CD4-positive, alpha-beta T cell treated with Interleukin-15 for 4 hours (primary cell): Measurements from ENCODE around the gene KIF2A.

Source experiments
- DNase-seq: peaks from one replicate; pipeline ENCODE4 v3.0.0-alpha.2; 2020; ENCODE audit warnings: low spot score

The KIF2A gene

GRCh38 chr5:62305715-62306322, at the start of gene KIF2A:
KIF2A (plus strand) TSS chr5:62306206; CDS start chr5:62306473, 267 bp downstream.
- DNase-seq: peak; percentile 93

DNA sequence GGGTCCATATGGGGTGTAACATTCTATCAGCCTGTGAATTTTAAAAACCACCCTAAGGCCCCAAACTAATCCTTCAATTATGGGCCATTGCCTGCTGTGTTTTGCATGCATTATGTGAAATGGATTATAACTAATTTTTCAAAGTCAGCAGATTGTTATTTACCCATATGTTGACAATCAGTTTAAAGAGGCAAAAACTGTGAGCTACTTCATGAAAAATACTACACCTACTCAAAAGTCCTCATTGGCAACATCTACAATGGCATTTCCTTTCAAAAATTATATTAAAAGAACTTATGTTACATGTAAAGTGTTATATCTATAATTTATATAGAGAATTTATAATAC, 49.0 kb upstream of the KIF2A start:
- DNase-seq: no peak

- no peak for DNase-seq
Measured at GRCh38 chr5:62258654-62259053, 47.4 kb upstream of the KIF2A start.

GRCh38 chr5:62259699-62260250, 46.2 kb upstream of the KIF2A start:
- DNase-seq: no peak

DNA sequence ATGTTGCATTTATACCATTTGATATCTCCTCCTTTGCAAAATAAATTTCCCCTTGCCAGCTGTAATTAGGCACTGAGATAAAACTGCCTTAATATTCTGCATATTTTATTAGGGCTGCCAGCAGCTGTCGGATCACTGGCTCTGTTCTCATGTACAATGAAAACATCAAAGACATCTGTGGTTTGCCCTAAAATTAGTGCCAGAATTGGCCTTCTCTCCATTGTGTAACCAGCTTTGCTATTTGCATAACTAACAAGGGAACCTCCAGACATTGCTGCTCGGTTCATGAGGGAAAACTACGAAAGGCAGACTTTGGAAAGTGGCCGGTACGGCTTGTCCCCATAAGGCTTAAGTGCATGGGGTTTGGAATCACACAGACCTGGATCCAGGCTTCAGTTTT, 45.5 kb upstream of the KIF2A start:
- DNase-seq: no peak

- no peak for DNase-seq
Measured at GRCh38 chr5:62263401-62263800, 42.6 kb upstream of the KIF2A start.

DNA sequence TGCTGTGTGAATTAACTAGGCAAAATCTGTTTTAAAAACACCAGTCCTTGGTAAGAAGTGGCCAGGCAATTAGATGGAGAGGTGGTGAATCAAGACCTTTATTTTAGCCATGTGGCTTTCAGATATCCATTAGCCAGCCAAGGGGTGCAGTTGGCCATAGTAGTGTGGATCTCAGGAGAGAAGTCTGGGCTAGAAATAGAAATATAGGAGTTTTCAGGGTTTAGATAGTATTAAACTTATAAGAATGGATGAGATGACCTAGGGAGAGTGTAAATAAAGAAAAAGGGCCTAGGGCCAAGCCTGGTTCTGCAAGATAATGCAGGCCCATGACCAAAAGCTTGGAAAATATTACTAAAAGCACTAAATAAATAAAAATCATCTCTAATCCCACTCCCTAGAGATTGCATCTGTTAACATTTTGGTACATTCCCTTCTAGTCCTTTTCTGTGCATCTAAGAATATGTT, 40.3 kb upstream of the KIF2A start:
- no peak for DNase-seq

- DNase-seq: no peak
Measured at GRCh38 chr5:62266573-62266972, 39.4 kb upstream of the KIF2A start.

DNA sequence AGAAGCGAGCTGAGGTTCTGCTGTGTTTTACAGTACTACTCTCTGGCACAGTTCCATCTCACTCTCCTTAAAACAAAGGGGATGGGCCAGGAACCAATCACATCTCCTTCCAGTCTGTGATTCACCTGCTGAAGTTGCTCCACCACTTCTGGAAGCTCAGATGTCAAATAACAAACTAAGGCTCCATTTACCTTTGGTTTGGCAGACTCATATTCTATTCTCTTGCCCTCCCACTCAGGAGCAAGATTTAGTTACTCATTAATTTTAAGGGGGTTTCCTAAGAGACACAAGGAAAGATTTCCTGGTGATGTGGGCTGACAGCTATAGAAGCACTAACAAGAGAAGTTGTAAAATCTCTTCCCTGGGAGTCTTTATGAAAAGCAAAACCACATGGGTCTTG, 37.8 kb upstream of the KIF2A start:
- no peak for DNase-seq

GRCh38 chr5:62268792-62269191, 37.2 kb upstream of the KIF2A start:
- DNase-seq: no peak

GRCh38 chr5:62271370-62271769, 34.6 kb upstream of the KIF2A start:
- DNase-seq: no peak

- no peak for DNase-seq
Measured at GRCh38 chr5:62271870-62272269, 34.1 kb upstream of the KIF2A start.

DNA sequence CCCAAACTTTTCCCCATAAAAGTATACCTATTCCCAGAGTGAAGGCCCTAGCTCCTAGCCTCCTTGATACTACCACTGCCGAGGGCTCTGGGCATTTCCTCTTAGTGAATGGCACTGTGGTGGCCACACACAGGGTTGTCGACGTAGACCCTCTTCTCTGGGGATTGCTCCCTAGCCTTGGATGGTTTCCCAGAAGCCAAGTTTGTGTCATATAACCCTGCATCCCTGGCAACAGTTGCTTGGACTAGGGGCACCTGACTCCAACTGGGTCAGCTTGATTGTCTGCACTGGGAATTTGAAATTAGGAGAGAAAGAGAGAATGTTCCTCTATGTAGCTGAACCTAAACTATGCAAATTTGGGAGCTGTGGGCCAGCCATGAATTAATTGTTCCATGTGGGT, 32.3 kb upstream of the KIF2A start:
- DNase-seq: no peak

- DNase-seq: no peak
Measured at GRCh38 chr5:62275581-62275980, 30.4 kb upstream of the KIF2A start.

DNA sequence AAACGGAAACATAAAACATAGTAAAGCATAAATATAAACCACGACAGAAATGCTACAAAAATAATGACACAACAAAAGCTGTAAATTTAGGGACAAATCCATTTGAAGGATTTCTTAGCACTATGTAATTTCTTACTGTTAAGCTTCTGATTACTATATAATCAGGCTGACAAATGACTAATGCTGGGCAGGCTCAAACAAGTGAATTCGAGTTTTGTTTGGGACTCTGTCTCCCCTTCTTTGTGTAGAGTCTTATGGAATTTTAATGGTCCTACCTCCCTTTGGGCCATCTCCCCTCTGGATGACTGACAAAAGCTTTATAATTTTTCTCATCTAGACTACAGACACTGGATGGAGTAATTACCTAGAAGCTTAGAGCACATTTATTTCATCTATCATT, 24.6 kb upstream of the KIF2A start:
- DNase-seq: no peak

DNA sequence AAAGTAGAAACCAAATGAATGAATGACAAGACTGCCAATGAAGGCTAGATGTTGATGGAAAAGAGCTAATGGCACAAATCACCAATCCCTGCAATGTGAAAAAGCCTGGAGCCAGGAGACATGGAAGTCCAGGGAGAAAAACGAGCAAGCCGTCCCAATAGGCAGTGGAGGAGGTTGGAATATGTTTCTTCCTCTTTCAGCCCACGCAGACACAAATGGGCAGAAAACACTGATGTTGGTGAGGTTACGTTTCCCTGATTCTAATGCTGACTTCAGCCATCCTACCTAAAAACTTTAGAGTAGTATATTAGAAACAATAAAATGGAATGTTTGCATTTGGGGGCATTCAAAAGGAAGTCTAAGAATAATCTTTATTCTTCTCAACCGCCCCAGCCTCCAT, 23.9 kb upstream of the KIF2A start:
- DNase-seq: no peak

GRCh38 chr5:62283005-62283404, 23.0 kb upstream of the KIF2A start:
- DNase-seq: no peak

DNA sequence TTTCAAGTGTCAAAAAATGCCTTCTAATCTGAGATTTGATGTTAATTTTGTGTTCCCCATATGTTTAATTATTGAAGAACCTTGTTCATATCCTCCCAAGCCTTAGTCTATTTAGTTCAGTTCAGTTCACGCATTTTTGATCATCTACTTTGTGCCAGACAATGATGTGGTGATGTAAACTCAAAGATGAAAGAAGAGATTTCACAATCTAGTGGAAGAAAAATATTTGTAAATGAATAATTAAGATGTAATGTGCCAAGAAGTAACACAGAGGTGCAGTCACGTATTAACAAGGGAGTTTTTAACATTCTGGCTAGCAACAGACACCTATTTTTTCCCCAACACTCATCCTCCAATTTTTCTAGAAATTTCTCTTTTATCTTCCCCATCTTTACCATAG, 22.1 kb upstream of the KIF2A start:
- DNase-seq: no peak

GRCh38 chr5:62284946-62285891, 20.8 kb upstream of the KIF2A start:
- DNase-seq: peak; percentile 58

DNA sequence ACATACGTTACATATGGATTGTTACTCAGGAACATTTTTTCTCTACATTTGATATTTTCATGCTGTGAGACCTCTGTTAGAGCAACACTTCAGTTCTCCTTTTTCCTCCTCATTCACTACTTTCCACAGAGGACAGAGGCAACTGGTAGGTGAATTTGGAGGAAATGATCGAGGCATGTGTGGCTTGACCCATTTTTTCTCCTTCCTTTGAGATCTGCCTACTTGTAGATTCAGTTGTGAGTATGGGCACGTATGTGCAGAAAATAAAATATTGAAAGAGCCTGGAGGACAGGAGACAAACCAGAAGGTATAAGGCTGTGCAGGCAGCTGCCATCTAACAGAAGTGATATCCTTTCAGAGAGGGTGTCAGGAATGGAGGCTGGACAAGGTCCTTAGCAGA, 19.2 kb upstream of the KIF2A start:
- no peak for DNase-seq

DNA sequence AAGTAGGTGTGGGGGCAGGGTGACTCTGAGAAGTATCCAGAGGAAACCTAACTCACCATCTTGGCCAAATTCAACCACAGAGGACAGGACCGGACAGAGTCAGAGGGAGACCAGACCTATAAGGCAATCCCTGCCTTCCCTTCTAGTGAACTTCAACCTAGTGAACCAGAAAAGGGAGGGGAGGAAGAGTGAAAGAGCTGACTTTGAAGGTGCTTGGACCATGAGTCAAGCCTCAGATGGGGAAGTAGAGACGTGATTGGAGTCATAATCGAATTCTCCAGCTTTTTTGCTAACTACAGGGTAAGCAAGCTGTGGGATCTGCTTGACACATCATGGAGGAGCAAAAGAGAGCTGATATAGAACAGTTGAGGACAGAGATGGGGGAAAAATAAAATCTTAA, 18.8 kb upstream of the KIF2A start:
- DNase-seq: no peak

DNA sequence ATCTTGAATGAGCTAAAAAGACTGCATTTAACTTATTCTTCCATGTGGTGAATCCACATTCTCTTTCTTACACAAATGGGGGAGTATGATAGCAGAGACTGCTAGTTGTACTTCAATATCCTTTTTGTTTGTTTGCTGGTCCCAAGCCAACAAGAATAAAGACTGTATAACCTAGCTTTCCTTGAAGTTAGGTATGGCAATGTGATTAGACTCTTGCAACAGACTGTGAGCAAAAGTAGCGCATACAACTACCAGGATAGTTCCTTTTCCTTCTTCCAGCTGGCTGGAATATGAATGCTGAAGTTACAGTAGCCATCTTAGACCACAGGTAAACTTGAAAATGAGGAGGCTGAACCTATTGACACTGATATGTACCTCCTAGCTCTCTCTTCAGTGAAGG, 17.9 kb upstream of the KIF2A start:
- no peak for DNase-seq

DNA sequence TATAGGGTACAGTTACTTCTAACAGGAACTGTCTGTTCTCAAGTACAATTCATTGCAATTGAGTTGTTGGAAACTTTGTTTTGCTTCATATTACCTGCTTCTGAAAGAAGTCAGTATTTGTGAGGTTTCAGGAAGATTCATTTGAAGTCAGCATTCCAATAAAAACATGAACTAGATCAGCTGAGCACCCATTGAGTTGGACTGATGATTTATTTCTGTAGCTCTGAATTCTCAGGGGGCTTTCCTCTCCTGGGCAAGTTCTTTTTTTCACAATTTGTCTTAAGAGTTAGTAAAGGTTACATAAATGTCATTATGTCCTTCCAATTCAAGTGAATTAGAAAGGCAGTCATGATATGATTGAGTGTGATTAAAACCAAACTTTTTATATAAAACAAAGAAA, 16.2 kb upstream of the KIF2A start:
- DNase-seq: no peak
